Left renal pelvis (tissue), 4 donors: Measurements from ENCODE around the gene PRELP. TPM values are rescaled to one million over a fixed set of nuclear protein-coding genes. Genes with fewer than 3 reads are reported as not detected.

ENCODE experiments used
- DNase-seq, 4 donors: peaks; one replicate each; pipeline ENCODE4 v3.0.0-alpha.2; 2013; ENCODE audit warnings: low read depth in 4 of 4, low spot score in 3 of 4
- polyA plus RNA-seq, 4 donors: library from polyadenylated mRNA; unstranded; fragments of 120-200 nt; gene quantifications; one replicate each; pipeline ENCODE4 v1.2.1, GENCODE V29; 2013; ENCODE audit not compliant: insufficient read length in 4 of 4

PRELP gene
- polyA plus RNA-seq, 4 donors, result 1.8 to 66.6 (median 7.9) TPM

- DNase-seq, result no peak
Measured at GRCh38 chr1:203476216-203476814, 709 bp downstream of the PRELP start.

- no peak for DNase-seq
Measured at GRCh38 chr1:203477748-203478147, 2.1 kb downstream of the PRELP start.

GRCh38 chr1:203478231-203478630, 2.6 kb downstream of the PRELP start:
- no peak for DNase-seq

GRCh38 chr1:203478986-203479385, 3.4 kb downstream of the PRELP start:
- DNase-seq, result no peak

- no peak for DNase-seq
Measured at GRCh38 chr1:203479646-203480045, 4.0 kb downstream of the PRELP start.

- DNase-seq, result no peak
Measured at GRCh38 chr1:203480084-203480483, 4.5 kb downstream of the PRELP start.

GRCh38 chr1:203480525-203481084, 5.0 kb downstream of the PRELP start:
- DNase-seq, result no peak

GRCh38 chr1:203481196-203481595, 5.6 kb downstream of the PRELP start:
- DNase-seq, result no peak

GRCh38 chr1:203486618-203487370, 11.2 kb downstream of the PRELP start:
- DNase-seq, result no peak

GRCh38 chr1:203488539-203488938, 12.9 kb downstream of the PRELP start:
- no peak for DNase-seq

- DNase-seq, result no peak
Measured at GRCh38 chr1:203490607-203491006, 15.0 kb downstream of the PRELP start.

- DNase-seq, result no peak
Measured at GRCh38 chr1:203491664-203492063, 16.1 kb downstream of the PRELP start.

- DNase-seq, result no peak
Measured at GRCh38 chr1:203492082-203492747, 16.6 kb downstream of the PRELP start.

GRCh38 chr1:203492748-203493130, 17.1 kb downstream of the PRELP start:
- no peak for DNase-seq

GRCh38 chr1:203493901-203494300, 18.3 kb downstream of the PRELP start, which contains the start of gene OPTC:
Gene OPTC, plus strand, starts transcription at chr1:203494153. Its CDS starts 1,853 bp downstream, at chr1:203496006.
- DNase-seq, result no peak

- no peak for DNase-seq
Measured at GRCh38 chr1:203495845-203496244, 20.2 kb downstream of the PRELP start.

- no peak for DNase-seq
Measured at GRCh38 chr1:203497269-203497777, 21.7 kb downstream of the PRELP start.

- DNase-seq, result no peak
Measured at GRCh38 chr1:203499643-203500278, 24.2 kb downstream of the PRELP start.

- no peak for DNase-seq
Measured at GRCh38 chr1:203500279-203500678, 24.7 kb downstream of the PRELP start.

- DNase-seq, result no peak
Measured at GRCh38 chr1:203503836-203504235, 28.2 kb downstream of the PRELP start.
